HG02840 (cell line): ENCODE measurements around the gene ATP4A.

Experiments used
- ATAC-seq: cut with Tn5 transposase; IDR thresholded peaks from one replicate; pipeline ENCODE4 v1.9.1; 2021; ENCODE audit warnings: mild to moderate bottlenecking, moderate library complexity, moderate number of reproducible peaks; ENCODE audit not compliant: unreplicated experiment, low FRiP score

Gene ATP4A

DNA sequence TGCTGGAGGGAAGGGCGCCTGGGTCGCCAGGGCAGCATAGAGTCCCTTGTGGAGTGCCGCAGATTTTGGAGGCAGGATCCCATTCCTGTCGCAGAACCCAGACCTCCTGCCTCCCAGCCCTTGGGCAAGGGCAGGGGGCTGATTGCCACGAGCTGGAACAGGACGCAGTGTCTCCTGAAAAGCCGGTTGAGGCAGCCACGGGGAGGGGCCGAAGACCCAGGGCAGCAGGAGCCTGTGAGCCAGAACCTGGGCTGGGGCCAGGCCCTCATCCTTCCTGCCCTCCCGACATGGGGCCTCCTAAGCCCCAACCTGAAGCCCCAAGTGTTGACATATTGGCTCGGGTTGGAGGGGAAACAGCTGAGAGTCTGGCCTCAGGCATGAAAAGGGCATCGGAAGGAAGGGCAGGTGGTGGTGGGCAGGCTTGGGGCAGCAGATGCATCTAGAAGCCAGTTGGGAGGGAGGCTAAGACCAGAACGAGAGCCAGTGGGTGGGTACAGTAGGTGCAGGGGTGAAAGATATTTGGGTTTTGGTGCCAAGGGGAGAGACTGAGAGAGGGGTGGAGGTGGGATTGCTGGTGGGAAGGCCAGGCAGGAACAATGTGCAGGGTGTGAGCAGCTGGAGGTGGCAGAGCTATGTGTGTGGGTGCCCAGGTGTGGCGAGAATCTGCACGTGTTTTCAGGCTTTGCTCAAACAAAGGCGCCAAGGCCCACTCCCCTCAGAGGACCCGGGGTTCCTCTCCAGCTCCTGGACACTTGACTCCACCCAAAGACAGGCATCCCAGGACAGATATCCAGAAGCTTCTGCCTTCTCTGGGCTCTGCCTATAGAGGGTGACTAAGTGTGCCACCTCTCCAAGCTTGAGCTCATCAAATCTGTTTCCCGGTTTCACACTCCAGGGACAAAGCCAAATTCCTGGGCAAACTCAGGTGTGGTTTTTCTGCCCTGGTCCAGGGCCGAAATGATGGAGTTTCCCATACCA is 33.9 kb downstream of the ATP4A start:
- ATAC-seq = no peak

DNA sequence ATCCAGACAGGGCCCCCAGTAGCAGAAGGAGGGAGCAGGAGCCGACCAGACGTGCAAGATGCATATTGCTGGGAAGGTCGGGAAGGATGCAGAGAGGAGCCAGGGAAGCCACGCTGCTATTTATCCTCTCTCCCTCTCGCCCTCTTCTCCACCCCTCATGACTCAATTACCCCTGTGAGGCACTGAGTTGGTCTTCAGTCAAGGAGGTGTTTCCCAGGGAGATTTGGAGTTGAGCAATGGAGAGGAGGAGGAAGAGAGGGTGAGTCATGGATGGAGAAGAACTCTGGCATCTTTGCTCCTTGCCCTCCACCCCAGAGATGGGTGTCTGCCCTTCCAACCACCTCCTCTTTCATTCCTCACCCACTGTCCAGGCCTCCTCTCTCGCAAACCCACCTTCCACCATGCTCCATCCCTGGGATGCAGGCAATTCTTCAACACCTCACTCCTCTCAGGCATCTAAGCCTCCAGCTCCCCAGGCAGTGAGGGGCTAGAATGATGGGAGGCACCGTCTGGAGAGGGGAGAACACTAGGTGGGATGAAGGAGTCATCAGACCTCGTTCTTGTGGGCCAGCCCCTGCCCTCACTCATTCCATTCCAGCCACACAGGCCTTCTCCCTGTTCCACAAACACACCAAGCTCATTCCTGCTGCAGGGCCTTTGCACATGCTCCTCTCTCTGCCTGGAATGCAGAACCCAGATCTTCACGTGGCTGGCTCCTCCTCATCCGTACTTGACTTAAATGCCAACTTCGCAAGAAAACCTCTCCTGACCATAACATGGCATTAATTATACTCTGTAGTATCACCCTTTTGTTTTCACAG is 35.0 kb downstream of the ATP4A start, which contains the start of gene SBSN:
Gene SBSN (minus strand): TSS at position 94 of the 821 bp plus-strand sequence. CDS start 30 bp downstream, at position 64.
- ATAC-seq = no peak

GRCh38 chr19:35525873-35526272 is 37.6 kb downstream of the ATP4A start:
- no peak for ATAC-seq

GRCh38 chr19:35524181-35524837 is 39.1 kb downstream of the ATP4A start:
- no peak for ATAC-seq

- ATAC-seq = no peak
These were observed 40.6 kb downstream of the ATP4A start for GRCh38 chr19:35522745-35523327.

DNA sequence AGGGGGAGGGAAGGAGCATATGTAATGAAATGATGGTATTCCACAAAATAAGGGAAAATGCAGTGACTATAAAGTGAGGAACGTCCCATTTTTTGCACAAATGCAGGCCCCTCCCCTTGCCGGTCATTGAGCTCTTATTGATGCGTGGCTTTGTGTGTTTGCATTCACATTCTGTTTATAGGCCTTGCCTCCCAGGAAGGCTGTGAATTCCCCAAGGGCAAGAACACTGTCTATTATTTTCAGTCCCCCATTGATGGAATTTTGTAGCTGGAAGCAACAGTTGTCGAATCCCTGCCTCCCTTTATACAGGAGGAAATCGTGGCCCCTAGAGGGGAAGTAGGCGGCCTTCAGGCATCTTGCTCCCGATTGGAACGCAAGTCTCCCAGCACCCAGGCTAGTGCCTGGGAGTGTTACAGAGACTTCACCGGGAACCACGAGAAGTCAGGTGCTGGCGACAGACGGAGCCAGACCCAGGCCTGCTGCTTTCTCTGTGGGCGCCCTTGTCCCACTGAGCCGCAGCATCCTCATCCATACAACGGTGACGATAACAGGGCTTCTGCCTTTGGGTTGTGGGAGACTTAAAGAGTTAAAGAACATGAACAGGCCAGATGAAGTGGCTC is 42.2 kb downstream of the ATP4A start:
- no peak for ATAC-seq

- no peak for ATAC-seq
These were observed 44.2 kb downstream of the ATP4A start for GRCh38 chr19:35519291-35519690.

DNA sequence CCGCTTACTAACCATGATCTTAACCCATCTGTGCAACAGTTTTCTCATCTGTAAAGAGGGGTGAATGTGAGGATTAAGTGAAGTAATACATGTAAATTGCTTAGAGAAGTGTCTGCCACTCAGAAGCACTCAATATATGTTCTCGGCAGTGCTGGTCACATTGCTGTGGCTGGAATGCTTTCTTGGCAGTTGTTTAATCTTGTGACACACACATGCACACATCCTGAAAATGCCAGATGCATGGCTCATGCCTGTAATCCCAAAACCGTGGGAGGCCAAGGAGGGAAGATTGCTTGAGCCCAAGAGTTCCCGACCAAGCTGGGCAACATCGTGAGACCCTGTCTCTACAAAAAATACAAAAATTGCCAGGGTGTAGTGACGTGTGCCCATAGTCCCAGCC is 45.1 kb downstream of the ATP4A start:
- ATAC-seq = no peak

GRCh38 chr19:35517342-35517741 is 46.1 kb downstream of the ATP4A start:
- no peak for ATAC-seq

GRCh38 chr19:35516310-35516709 is 47.1 kb downstream of the ATP4A start:
- no peak for ATAC-seq

- ATAC-seq = no peak
These were observed 49.1 kb downstream of the ATP4A start for GRCh38 chr19:35514282-35514809.

- ATAC-seq = no peak
These were observed 49.7 kb downstream of the ATP4A start, which contains the start of gene DMKN for GRCh38 chr19:35513628-35514281. Gene DMKN, minus strand, starts transcription at chr19:35513649. Its CDS starts 174 bp downstream, at chr19:35513475.

DNA sequence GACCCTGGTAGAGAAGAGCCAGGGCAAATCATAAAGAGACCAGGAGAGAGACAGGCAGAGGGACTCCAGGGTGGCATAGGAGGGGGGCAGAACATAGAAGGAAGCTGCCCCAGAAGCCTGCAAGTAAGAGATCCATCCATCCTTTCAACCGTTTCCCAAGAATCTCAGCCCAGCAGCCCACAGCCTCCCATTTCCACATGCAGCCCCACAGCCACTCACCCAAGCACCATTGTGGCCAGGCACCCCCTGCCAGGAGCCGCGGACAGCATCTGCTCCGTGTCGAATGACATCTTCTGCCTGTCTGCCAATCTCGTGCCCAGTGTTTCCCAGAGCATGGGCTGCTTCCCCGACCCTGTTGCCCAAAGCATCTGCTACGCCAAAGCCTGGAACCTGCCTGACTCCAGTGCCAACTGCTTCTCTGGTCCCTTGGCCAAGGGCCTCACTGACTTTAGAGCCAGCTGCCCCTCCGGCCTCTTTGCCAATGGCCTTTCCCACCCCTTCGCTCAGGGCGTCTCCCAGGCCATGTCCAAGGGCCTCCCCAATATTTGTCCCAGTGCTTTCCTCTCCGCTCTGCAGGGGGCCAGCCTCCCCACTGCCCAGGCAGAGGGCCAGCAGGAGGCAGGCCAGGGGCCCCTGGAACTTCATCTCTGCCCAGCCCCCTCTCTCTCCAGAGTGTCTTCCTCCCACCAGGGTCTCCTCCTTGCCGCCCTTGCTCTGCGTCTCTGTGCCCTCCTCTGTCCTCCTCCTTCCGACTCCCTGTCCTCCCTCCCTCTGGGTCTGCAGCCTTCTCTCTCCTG is 50.4 kb downstream of the ATP4A start:
- ATAC-seq = no peak

- no peak for ATAC-seq
These were observed 52.1 kb downstream of the ATP4A start for GRCh38 chr19:35511337-35511736.

DNA sequence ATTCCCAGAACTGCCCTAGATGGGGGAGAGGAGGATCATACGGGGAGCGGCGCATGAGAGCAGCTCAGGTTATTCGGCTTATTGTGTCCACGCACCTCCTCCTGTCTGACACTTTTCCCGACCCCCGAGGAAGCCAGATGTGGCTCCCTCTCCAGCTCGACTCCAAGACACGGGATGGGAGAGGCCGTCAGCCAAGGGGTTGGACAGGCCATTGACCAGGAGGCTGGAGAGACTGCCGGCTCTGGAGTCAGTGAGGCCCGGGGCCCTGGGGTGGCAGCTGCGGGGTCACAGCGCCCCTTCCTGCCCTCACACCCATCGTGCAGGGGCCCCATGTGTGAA is 52.9 kb downstream of the ATP4A start:
- ATAC-seq = no peak

- no peak for ATAC-seq
These were observed 53.4 kb downstream of the ATP4A start for GRCh38 chr19:35509861-35510625.

DNA sequence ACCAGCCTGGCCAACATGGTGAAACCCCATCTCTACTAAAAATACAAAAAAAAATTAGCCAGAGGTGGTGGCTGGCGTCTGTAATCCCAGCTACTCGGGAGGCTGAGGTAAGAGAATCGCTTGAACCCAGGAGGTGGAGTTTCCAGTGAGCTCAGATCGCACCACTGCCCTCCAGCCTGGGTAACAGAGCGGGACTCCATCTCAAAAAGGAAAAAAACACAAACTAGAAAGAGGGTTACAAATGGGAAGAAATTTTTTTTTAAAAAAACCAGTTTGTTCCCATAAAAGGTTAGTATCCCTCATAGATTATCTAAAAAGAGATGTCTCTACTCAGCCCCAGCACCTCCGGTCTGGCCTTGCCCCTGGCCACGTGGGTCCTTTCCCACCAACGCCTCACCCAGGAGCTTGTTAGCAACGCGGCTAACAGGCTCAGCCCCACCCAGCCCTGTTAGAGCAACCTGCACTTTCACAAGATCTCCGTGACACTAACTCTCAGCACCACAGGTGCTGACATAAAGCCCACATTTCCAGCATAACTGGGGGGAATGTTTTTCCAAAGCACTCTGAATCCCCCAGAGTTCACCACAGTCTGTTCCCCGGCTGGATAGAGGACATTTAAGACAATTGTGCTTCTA is 54.3 kb downstream of the ATP4A start:
- no peak for ATAC-seq
